Pons (tissue), 1 donor: Measurements from ENCODE around the gene TMEM88.
"Not testable (repeated sequence)": the region's sequence is repeated elsewhere in the genome, so short reads cannot be mapped to it uniquely, and the experiment has no call there.

ENCODE experiments used
- DNase-seq: peaks from one replicate; pipeline ENCODE4 v3.0.0-alpha.2; 2016; ENCODE audit warnings: low spot score

TMEM88 gene

GRCh38 chr17:7856011-7856810 lies 1.3 kb downstream of the TMEM88 start:
- no peak for DNase-seq

- peak; percentile 99 for DNase-seq
Observed at GRCh38 chr17:7856811-7857712, 2.2 kb downstream of the TMEM88 start, which contains the start of gene NAA38. Gene NAA38 (minus strand): TSS chr17:7857559. CDS start chr17:7857463, 96 bp downstream.

GRCh38 chr17:7857713-7858521 lies 3.1 kb downstream of the TMEM88 start, which contains the start of gene CYB5D1:
Gene CYB5D1 (plus strand): TSS chr17:7858003. CDS start chr17:7858135, 132 bp downstream.
- no peak for DNase-seq

GRCh38 chr17:7858522-7858810 lies 3.6 kb downstream of the TMEM88 start:
- no peak for DNase-seq

- no peak for DNase-seq
Observed at GRCh38 chr17:7859028-7859427, 4.2 kb downstream of the TMEM88 start.

GRCh38 chr17:7862692-7863437 lies 8.0 kb downstream of the TMEM88 start:
- peak; percentile 67 for DNase-seq

- DNase-seq, result not testable (repeated sequence)
Observed at GRCh38 chr17:7864384-7864783, 9.5 kb downstream of the TMEM88 start.

- no peak for DNase-seq
Observed at GRCh38 chr17:7864995-7865650, 10.3 kb downstream of the TMEM88 start.

GRCh38 chr17:7867881-7868329 lies 13.0 kb downstream of the TMEM88 start:
- DNase-seq, result no peak

- no peak for DNase-seq
Observed at GRCh38 chr17:7873051-7873450, 18.2 kb downstream of the TMEM88 start.

- no peak for DNase-seq
Observed at GRCh38 chr17:7875804-7876370, 21.0 kb downstream of the TMEM88 start.

GRCh38 chr17:7878234-7878633 lies 23.4 kb downstream of the TMEM88 start:
- DNase-seq, result no peak

- no peak for DNase-seq
Observed at GRCh38 chr17:7880076-7880868, 25.4 kb downstream of the TMEM88 start.

- peak; percentile 15 for DNase-seq
Observed at GRCh38 chr17:7881276-7882054, 26.6 kb downstream of the TMEM88 start.

- DNase-seq, result no peak
Observed at GRCh38 chr17:7882068-7882467, 27.2 kb downstream of the TMEM88 start.

GRCh38 chr17:7882629-7883028 lies 27.8 kb downstream of the TMEM88 start:
- no peak for DNase-seq

GRCh38 chr17:7883781-7884386 lies 29.0 kb downstream of the TMEM88 start:
- no peak for DNase-seq
